CD4-positive, alpha-beta memory T cell (primary cell): ENCODE data around the gene ZPLD1. TPM values are rescaled to one million over a fixed set of nuclear protein-coding genes. Genes with fewer than 3 reads are reported as not detected.

Experiments
- CTCF ChIA-PET: fragments of 350-600 bp; sonication (Branson Sonifier 250); formaldehyde crosslinking; loops from one replicate; lab custom pipeline; 2021; ENCODE audit warnings: inconsistent platforms; ENCODE audit not compliant: partially characterized antibody; lab: Charles Lee
- POLR2A ChIA-PET: fragments of 350-600 bp; sonication (Branson Sonifier 250); formaldehyde crosslinking; loops from one replicate; lab custom pipeline; 2021; ENCODE audit not compliant: partially characterized antibody; lab: Charles Lee
- DNase-seq, 5 donors: peaks; one replicate each; pipeline versions ENCODE4 v3.0.0 to v3.0.0-alpha.2; 2020 to 2022; ENCODE audit warnings: mixed read lengths in 1 of 5
- H3K27ac ChIP-seq: one replicate; pipeline ENCODE4 v1.7.0; 2013; ENCODE audit warnings: low read depth, low read length
- H3K27me3 ChIP-seq: 2 replicates; pipeline ENCODE4 v1.7.0; 2013; ENCODE audit warnings: mild to moderate bottlenecking, low read length, moderate library complexity; ENCODE audit not compliant: insufficient read depth
- H3K36me3 ChIP-seq: 2 replicates; pipeline ENCODE4 v1.7.0; 2013; ENCODE audit warnings: mild to moderate bottlenecking, low read length, moderate library complexity; ENCODE audit not compliant: insufficient read depth
- H3K4me1 ChIP-seq: 2 replicates; pipeline ENCODE4 v1.7.0; 2013; ENCODE audit warnings: mild to moderate bottlenecking, low read length, moderate library complexity; ENCODE audit not compliant: insufficient read depth
- H3K4me3 ChIP-seq, 2 donors: one replicate each; pipeline ENCODE4 v1.7.0; 2013; ENCODE audit warnings: low read length in 2 of 2, mild to moderate bottlenecking in 1 of 2
- H3K9me3 ChIP-seq, 2 donors: one replicate each; pipeline ENCODE4 v1.7.0; 2013; ENCODE audit warnings: low read length in 2 of 2, control low read depth in 1 of 2; ENCODE audit not compliant: control insufficient read depth in 1 of 2
- H3K27ac Mint-ChIP-seq, 7 donors: one replicate each; pipeline ENCODE4 v1.8.0; 2020 to 2021; ENCODE audit warnings: mixed read lengths in 7 of 7, mild to moderate bottlenecking in 6 of 7, inconsistent platforms in 3 of 7, moderate library complexity in 3 of 7
- H3K27me3 Mint-ChIP-seq, 2 donors: one replicate each; pipeline ENCODE4 v1.8.0; 2020 to 2021; ENCODE audit warnings: mixed read lengths in 2 of 2
- H3K36me3 Mint-ChIP-seq, 2 donors: one replicate each; pipeline ENCODE4 v1.8.0; 2020 to 2021; ENCODE audit warnings: mixed read lengths in 2 of 2, inconsistent platforms in 1 of 2, mild to moderate bottlenecking in 1 of 2
- H3K4me1 Mint-ChIP-seq, 4 donors: one replicate each; pipeline ENCODE4 v1.8.0; 2020 to 2021; ENCODE audit warnings: mixed read lengths in 4 of 4, mild to moderate bottlenecking in 1 of 4
- H3K4me3 Mint-ChIP-seq, 8 donors: one replicate each; pipeline ENCODE4 v1.8.0; 2020 to 2021; ENCODE audit warnings: mixed read lengths in 8 of 8, mild to moderate bottlenecking in 7 of 8, moderate library complexity in 6 of 8, inconsistent platforms in 3 of 8
- H3K9me3 Mint-ChIP-seq, 8 donors: one replicate each; pipeline ENCODE4 v1.8.0; 2020 to 2021; ENCODE audit warnings: mixed read lengths in 8 of 8, mild to moderate bottlenecking in 5 of 8, inconsistent platforms in 3 of 8, moderate library complexity in 1 of 8
- intact Hi-C: fragments of 100-400 bp; cut with micrococcal nuclease; formaldehyde crosslinking; loops from one replicate; pipeline ENCODE4 v1.15.1; 2023
- polyA plus RNA-seq, 2 donors: library from polyadenylated mRNA; unstranded; fragments of 300-500 nt; fragmentation: Illumina TruSeq; gene quantifications; one replicate each; pipeline ENCODE4 v1.2.3, GENCODE V29; 2021
- total RNA-seq, 2 experiments: library from RNA; stranded (reverse); gene quantifications; one replicate each; pipeline ENCODE4 v1.2.3, GENCODE V29; 2021

Gene ZPLD1
- total and polyA plus RNA-seq, 4 experiments from 2014 or later = not detected

- no peak overlapping the region for H3K27ac Mint-ChIP-seq
Observed at GRCh38 chr3:102400142-102400541, 34.7 kb upstream of the ZPLD1 start.

GRCh38 chr3:102400766-102401165 is 34.0 kb upstream of the ZPLD1 start:
- no peak overlapping the region for H3K4me3 Mint-ChIP-seq
- intact Hi-C loops = no loop called here
- ChIA-PET POLR2A (no interaction called here), CTCF (no interaction called here)
- Histone ChIP-seq H3K9me3 (no peaks in the 10 kb centered on the region), H3K4me1 (no peaks in the 10 kb centered on the region), H3K27me3 (no peaks in the 10 kb centered on the region), H3K27ac (no peak overlapping the region), H3K36me3 (no peaks in the 10 kb centered on the region), H3K4me3 (no peak overlapping the region)
- H3K36me3 Mint-ChIP-seq = no peaks in the 10 kb centered on the region
- no peak overlapping the region for H3K27ac Mint-ChIP-seq
- H3K4me1 Mint-ChIP-seq = no peaks in the 10 kb centered on the region
- peaks cover 3 to 9% of the 10 kb centered on the region in 2 donors for H3K27me3 Mint-ChIP-seq
- DNase-seq = no peak
- H3K9me3 Mint-ChIP-seq = no peaks in the 10 kb centered on the region

More at GRCh38 chr3:102400142-102400541, 34.7 kb upstream of the ZPLD1 start:
- no peaks in the 10 kb centered on the region for H3K36me3 ChIP-seq
- Mint-ChIP-seq H3K4me3 (no peak overlapping the region), H3K9me3 (no peaks in the 10 kb centered on the region), H3K36me3 (no peaks in the 10 kb centered on the region), H3K4me1 (no peaks in the 10 kb centered on the region), H3K27me3 (peaks cover 3 to 9% of the 10 kb centered on the region in 2 donors)
- POLR2A ChIA-PET = no interaction called here
- no peaks in the 10 kb centered on the region for H3K9me3 ChIP-seq
- H3K4me1 ChIP-seq = no peaks in the 10 kb centered on the region
- intact Hi-C loops = no loop called here
- no peak overlapping the region for H3K27ac ChIP-seq
- DNase-seq = no peak
- H3K27me3 ChIP-seq = no peaks in the 10 kb centered on the region
- no peak overlapping the region for H3K4me3 ChIP-seq
- CTCF ChIA-PET = interaction anchor here (0.9 kb wide), 1 partner anchor 9 kb away, joined by 3 read pairs; no protein-coding TSS in a partner anchor

GRCh38 chr3:102410616-102411015 is 24.2 kb upstream of the ZPLD1 start:
- intact Hi-C loops = no loop called here
- Histone ChIP-seq H3K9me3 (no peaks in the 10 kb centered on the region), H3K36me3 (no peaks in the 10 kb centered on the region), H3K27me3 (no peaks in the 10 kb centered on the region), H3K4me3 (no peak overlapping the region), H3K4me1 (no peaks in the 10 kb centered on the region), H3K27ac (no peak overlapping the region)
- no peak overlapping the region for H3K27ac Mint-ChIP-seq
- H3K4me1 Mint-ChIP-seq = peaks cover 6 to 11% (median 7%) of the 10 kb centered on the region in 4 donors
- CTCF ChIA-PET = no interaction called here
- H3K36me3 Mint-ChIP-seq = no peaks in the 10 kb centered on the region
- POLR2A ChIA-PET = no interaction called here
- H3K27me3 Mint-ChIP-seq = peaks cover 0 to 3% of the 10 kb centered on the region in 2 donors
- no peak for DNase-seq
- no peaks in the 10 kb centered on the region for H3K9me3 Mint-ChIP-seq
- no peak overlapping the region for H3K4me3 Mint-ChIP-seq

GRCh38 chr3:102415553-102415952 is 19.3 kb upstream of the ZPLD1 start:
- CTCF ChIA-PET = interaction anchor here (1.2 kb wide), 1 partner anchor 17 kb away, joined by 3 read pairs; no protein-coding TSS in a partner anchor
- Mint-ChIP-seq H3K9me3 (no peaks in the 10 kb centered on the region), H3K4me3 (peak overlapping the region; percentile 6 to 64 (median 28)), H3K36me3 (no peaks in the 10 kb centered on the region), H3K4me1 (peaks cover 7 to 17% (median 9%) of the 10 kb centered on the region in 4 donors), H3K27me3 (peaks cover 0 to 2% of the 10 kb centered on the region in 2 donors), H3K27ac (peak overlapping the region in 1 of 7 donors; percentile 59)
- intact Hi-C loops = no loop called here
- no peaks in the 10 kb centered on the region for H3K4me1 ChIP-seq
- H3K27ac ChIP-seq = no peak overlapping the region
- no peaks in the 10 kb centered on the region for H3K27me3 ChIP-seq
- H3K36me3 ChIP-seq = no peaks in the 10 kb centered on the region
- H3K4me3 ChIP-seq = no peak overlapping the region
- POLR2A ChIA-PET = no interaction called here
- H3K9me3 ChIP-seq = no peaks in the 10 kb centered on the region
- no peak for DNase-seq

GRCh38 chr3:102419786-102420185 is 15.0 kb upstream of the ZPLD1 start:
- Mint-ChIP-seq H3K36me3 (no peaks in the 10 kb centered on the region), H3K27ac (no peak overlapping the region), H3K4me1 (peaks cover 6 to 15% (median 8%) of the 10 kb centered on the region in 4 donors), H3K27me3 (peaks cover 2% of the 10 kb centered on the region in 2 donors), H3K9me3 (peaks cover 0 to 2% (median 0%) of the 10 kb centered on the region in 8 donors), H3K4me3 (no peak overlapping the region)
- Histone ChIP-seq H3K4me3 (no peak overlapping the region), H3K36me3 (no peaks in the 10 kb centered on the region), H3K9me3 (no peaks in the 10 kb centered on the region), H3K27ac (no peak overlapping the region), H3K27me3 (no peaks in the 10 kb centered on the region), H3K4me1 (no peaks in the 10 kb centered on the region)
- ChIA-PET POLR2A (no interaction called here), CTCF (interaction anchor here (1.2 kb wide), 1 partner anchor 11 kb away, joined by 4 read pairs; no protein-coding TSS in a partner anchor)
- DNase-seq = no peak
- intact Hi-C loops = no loop called here

- H3K27me3 Mint-ChIP-seq = peaks cover 5 to 13% of the 10 kb centered on the region in 2 donors
- no peak overlapping the region for H3K27ac Mint-ChIP-seq
- no peaks in the 10 kb centered on the region for H3K4me1 Mint-ChIP-seq
- Histone ChIP-seq H3K27me3 (no peaks in the 10 kb centered on the region), H3K9me3 (no peaks in the 10 kb centered on the region), H3K27ac (no peak overlapping the region), H3K4me1 (no peaks in the 10 kb centered on the region), H3K36me3 (no peaks in the 10 kb centered on the region), H3K4me3 (no peak overlapping the region)
- ChIA-PET POLR2A (no interaction called here), CTCF (no interaction called here)
- DNase-seq = no peak
- intact Hi-C loops = no loop called here
- H3K36me3 Mint-ChIP-seq = no peaks in the 10 kb centered on the region
- H3K4me3 Mint-ChIP-seq = no peak overlapping the region
- no peaks in the 10 kb centered on the region for H3K9me3 Mint-ChIP-seq
Observed at GRCh38 chr3:102441832-102442231, 7.0 kb downstream of the ZPLD1 start.

GRCh38 chr3:102443021-102443420 is 8.2 kb downstream of the ZPLD1 start:
- H3K9me3 Mint-ChIP-seq = no peaks in the 10 kb centered on the region
- ChIA-PET CTCF (no interaction called here), POLR2A (no interaction called here)
- no peaks in the 10 kb centered on the region for H3K36me3 ChIP-seq
- peaks cover 5 to 10% of the 10 kb centered on the region in 2 donors for H3K27me3 Mint-ChIP-seq
- no peak for DNase-seq
- no peaks in the 10 kb centered on the region for H3K9me3 ChIP-seq
- no peaks in the 10 kb centered on the region for H3K4me1 Mint-ChIP-seq
- no peak overlapping the region for H3K4me3 ChIP-seq
- no peaks in the 10 kb centered on the region for H3K27me3 ChIP-seq
- no peaks in the 10 kb centered on the region for H3K36me3 Mint-ChIP-seq
- H3K27ac Mint-ChIP-seq = no peak overlapping the region
- H3K4me3 Mint-ChIP-seq = no peak overlapping the region
- H3K27ac ChIP-seq = no peak overlapping the region
- no peaks in the 10 kb centered on the region for H3K4me1 ChIP-seq
- intact Hi-C loops = no loop called here
